Sigmoid colon (tissue), 4 donors: Measurements from ENCODE around the gene CCNG2.

ENCODE experiments used
- CTCF ChIP-seq, 4 experiments: fragments of 450-650 bp in 3 of 4; fragments of 200-600 bp in 1 of 4; IDR thresholded peaks; one replicate each; pipeline ENCODE4 v1.5.1; 2016 to 2019; ENCODE audit warnings: antibody characterized with exemption in 4 of 4, mild to moderate bottlenecking in 3 of 4, moderate library complexity in 2 of 4
- EP300 ChIP-seq, 4 donors: sonication (generic); formaldehyde crosslinking; IDR thresholded peaks; one replicate each; pipeline ENCODE4 v1.6.1; 2017; ENCODE audit warnings: antibody characterized with exemption in 4 of 4
- POLR2A ChIP-seq, 2 donors: fragments of 450-650 bp; IDR thresholded peaks; one replicate each; pipeline ENCODE4 v1.6.1; 2016; ENCODE audit warnings: antibody characterized with exemption in 2 of 2, mild to moderate bottlenecking in 2 of 2, moderate library complexity in 2 of 2
- POLR2AphosphoS5 ChIP-seq, 4 donors: sonication (generic); formaldehyde crosslinking; IDR thresholded peaks; one replicate each; pipeline ENCODE4 v1.6.1; 2017; ENCODE audit warnings: antibody characterized with exemption in 4 of 4

- TF ChIP-seq CTCF (IDR thresholded peaks at IDR 0.05) (no peak), POLR2A (IDR thresholded peaks at IDR 0.05) (no peak), EP300 (IDR thresholded peaks at IDR 0.05) (no peak), POLR2AphosphoS5 (IDR thresholded peaks at IDR 0.05) (no peak)
These were observed 13.9 kb upstream of the CCNG2 start for GRCh38 chr4:77143091-77143490.
